Esophagus (tissue), 2 donors: ENCODE data around the gene ATXN1. TPM values are rescaled to one million over a fixed set of nuclear protein-coding genes. Genes with fewer than 3 reads are reported as not detected.

ENCODE experiments used
- H3K27ac ChIP-seq, 2 donors: one replicate each; pipeline ENCODE4 v1.5.1; 2013; ENCODE audit warnings: low read depth in 2 of 2, mild to moderate bottlenecking in 2 of 2, inconsistent platforms in 1 of 2, low read length in 1 of 2, moderate library complexity in 1 of 2
- H3K27me3 ChIP-seq, 2 donors: one replicate each; pipeline ENCODE4 v1.6.1; 2013; ENCODE audit warnings: low read length in 2 of 2, control low read depth in 1 of 2, mild to moderate bottlenecking in 1 of 2; ENCODE audit not compliant: insufficient read depth in 2 of 2, control insufficient read depth in 1 of 2
- H3K36me3 ChIP-seq, 2 donors: one replicate each; pipeline ENCODE4 v1.6.1; 2013; ENCODE audit warnings: low read length in 1 of 2; ENCODE audit not compliant: control insufficient read depth in 2 of 2, insufficient read depth in 2 of 2
- H3K4me1 ChIP-seq, 2 donors: one replicate each; pipeline ENCODE4 v1.6.1; 2013; ENCODE audit warnings: low read length in 1 of 2; ENCODE audit not compliant: control insufficient read depth in 2 of 2, insufficient read depth in 2 of 2
- H3K4me3 ChIP-seq, 2 donors: one replicate each; pipeline ENCODE4 v1.5.1; 2013; ENCODE audit warnings: low read length in 2 of 2, mild to moderate bottlenecking in 2 of 2, low read depth in 1 of 2, moderate library complexity in 1 of 2
- H3K9me3 ChIP-seq, 2 donors: one replicate each; pipeline ENCODE4 v1.6.1; 2013; ENCODE audit warnings: mild to moderate bottlenecking in 2 of 2, low read depth in 1 of 2, low read length in 1 of 2, moderate library complexity in 1 of 2; ENCODE audit not compliant: control insufficient read depth in 2 of 2, insufficient read depth in 1 of 2
- WGBS, 2 donors: extraction: QIAGEN DNeasy Blood & Tissue Kit; methylation state at CpG; one replicate each; pipeline ENCODE4 v1.1.7; 2013; 5-methylcytosine and 5-hydroxymethylcytosine counted together
- polyA plus RNA-seq, 2 donors: library from polyadenylated mRNA; stranded (reverse); fragments of 200-250 nt; gene quantifications; one replicate each; pipeline ENCODE4 v1.2.3, GENCODE V29; 2013
- donor health status: healthy with polysubstance abuse.
- donor health status: Bipolar disorder and iron deficiency.

ATXN1 gene
- polyA plus RNA-seq, 2 donors, result 4.3 to 8.8 TPM

DNA sequence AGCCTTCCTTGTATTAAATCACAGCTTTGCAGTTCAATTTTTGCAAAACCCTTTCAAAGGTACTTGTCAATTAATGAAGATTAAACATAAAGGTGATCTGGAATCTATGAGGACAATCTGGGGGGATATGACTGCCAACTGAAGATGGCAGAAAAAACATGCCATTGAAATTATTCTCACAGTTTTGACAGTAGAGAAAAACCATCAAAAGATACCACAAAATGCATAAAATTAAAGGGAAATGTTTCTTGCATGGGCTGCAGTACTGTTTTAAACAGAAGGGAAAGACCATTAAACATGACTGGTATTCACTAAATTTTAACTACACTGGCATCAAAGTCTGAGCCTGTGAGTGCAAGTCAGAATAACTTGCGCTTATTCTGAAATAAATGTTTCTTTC lies 194.2 kb downstream of the ATXN1 start:
- Histone ChIP-seq H3K27me3 (no peaks in the 10 kb centered on the region), H3K9me3 (no peaks in the 10 kb centered on the region), H3K4me3 (no peak overlapping the region), H3K27ac (no peak overlapping the region), H3K36me3 (peaks cover 0 to 3% of the 10 kb centered on the region in 2 donors), H3K4me1 (no peaks in the 10 kb centered on the region)
- 94 to 100% methylated on average over 1 of the region's 1 CpG for WGBS, 2 donors

DNA sequence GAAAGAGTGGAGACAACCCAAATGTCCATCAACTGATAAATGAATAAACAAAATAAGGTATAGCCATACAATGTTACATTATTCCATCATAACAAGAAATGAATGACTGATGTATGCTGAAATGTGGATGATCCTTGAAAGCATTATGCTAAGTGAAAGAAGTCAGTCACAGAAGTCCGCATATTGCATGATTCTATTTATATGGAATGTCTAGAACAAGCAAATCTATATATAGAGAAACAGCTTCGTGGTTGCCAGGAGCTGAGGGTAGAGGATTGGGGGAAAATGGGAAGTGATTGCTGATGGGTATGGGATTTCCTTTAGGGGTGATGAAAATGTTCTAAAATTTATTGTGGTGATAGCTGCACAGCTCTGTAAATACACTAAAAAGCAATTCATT lies 196.8 kb downstream of the ATXN1 start:
- Histone ChIP-seq H3K27me3 (no peaks in the 10 kb centered on the region), H3K27ac (no peak overlapping the region)
- 69 to 72% methylated on average over 2 of the region's 2 CpGs for whole genome bisulfite sequencing, 2 donors

DNA sequence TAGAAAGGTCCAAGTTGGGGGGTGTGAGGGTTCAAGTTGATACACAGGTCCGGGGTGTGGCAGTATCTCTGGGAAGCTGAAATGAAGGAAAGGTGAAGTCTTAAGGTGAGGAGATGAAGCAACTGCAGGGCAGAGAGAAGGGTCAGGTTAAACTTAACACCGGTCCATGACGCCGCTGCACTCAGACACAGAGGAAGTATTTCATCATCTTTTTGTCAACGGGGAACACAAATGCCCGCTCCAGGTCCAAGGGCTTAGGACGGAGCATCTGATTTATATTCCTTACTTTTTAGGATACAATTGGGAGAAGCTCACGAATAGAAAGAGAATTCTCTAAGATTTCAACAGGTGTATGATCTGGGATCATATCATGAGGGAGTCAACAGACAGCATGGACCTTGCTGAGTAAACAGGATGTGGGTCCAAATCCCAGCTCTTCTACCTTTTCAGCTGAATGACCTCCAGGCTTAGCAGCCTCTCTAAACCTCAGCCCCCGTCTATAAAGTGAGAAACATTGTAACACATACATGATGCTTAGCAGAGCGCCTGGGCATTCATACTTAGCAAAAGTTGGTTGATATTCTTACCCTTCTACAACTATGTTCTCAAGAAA lies 197.5 kb downstream of the ATXN1 start:
- H3K9me3 ChIP-seq, result no peaks in the 10 kb centered on the region
- WGBS, 2 donors, result 93 to 95% methylated on average over 10 of the region's 10 CpGs
- H3K36me3 ChIP-seq, result no peaks in the 10 kb centered on the region
- no peak overlapping the region for H3K27ac ChIP-seq
- no peaks in the 10 kb centered on the region for H3K4me1 ChIP-seq
- no peaks in the 10 kb centered on the region for H3K27me3 ChIP-seq
- H3K4me3 ChIP-seq, result no peak overlapping the region

More for the DNA sequence above, 196.8 kb downstream of the ATXN1 start:
- Histone ChIP-seq H3K4me1 (no peaks in the 10 kb centered on the region), H3K9me3 (no peaks in the 10 kb centered on the region), H3K36me3 (no peaks in the 10 kb centered on the region), H3K4me3 (no peak overlapping the region)

DNA sequence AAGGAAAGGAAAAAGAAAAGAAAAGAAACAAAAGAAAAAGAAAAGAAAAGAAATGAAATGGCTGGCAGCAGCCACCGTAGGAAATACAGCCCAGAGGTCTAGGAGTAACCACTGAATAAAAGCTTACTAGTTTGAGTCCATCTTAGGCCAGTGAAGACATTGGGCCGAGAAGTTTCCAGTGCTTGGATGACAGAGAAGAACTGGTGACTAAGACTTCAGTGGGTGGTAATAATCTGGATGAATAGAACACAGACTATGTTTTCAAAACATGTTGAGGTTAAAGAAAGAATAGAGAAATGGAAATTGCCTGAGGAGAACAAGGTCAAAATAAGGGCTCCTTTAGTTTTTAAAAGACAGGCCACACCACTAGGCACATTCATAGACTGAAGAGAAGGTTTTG lies 198.8 kb downstream of the ATXN1 start:
- 55 to 73% methylated on average over 2 of the region's 2 CpGs for WGBS, 2 donors

DNA sequence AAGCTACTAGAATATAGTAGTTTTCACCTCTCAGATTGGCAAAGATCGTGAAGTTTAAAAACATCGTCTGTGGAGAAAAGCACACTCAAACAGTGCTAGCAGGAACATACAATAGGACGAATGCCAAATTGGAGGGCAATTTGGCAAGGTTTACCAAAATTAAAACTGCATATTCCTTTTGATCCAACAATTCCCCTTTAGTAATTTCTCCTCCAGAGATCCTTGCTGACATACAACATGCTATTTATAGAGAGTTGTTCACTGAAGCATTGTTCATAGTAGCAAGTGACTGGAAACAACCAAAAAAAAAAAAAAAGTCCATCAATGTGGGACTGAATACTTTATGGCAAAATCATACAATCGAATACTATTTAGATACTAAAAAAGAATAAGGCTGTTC lies 202.2 kb downstream of the ATXN1 start:
- Histone ChIP-seq H3K27me3 (no peaks in the 10 kb centered on the region), H3K9me3 (no peaks in the 10 kb centered on the region), H3K27ac (no peak overlapping the region), H3K36me3 (no peaks in the 10 kb centered on the region), H3K4me1 (no peaks in the 10 kb centered on the region), H3K4me3 (no peak overlapping the region)
- 47 to 73% methylated on average over 4 of the region's 4 CpGs for WGBS, 2 donors

More for the DNA sequence above, 198.8 kb downstream of the ATXN1 start:
- H3K4me1 ChIP-seq, result no peaks in the 10 kb centered on the region
- H3K27ac ChIP-seq, result no peak overlapping the region
- H3K4me3 ChIP-seq, result no peak overlapping the region
- no peaks in the 10 kb centered on the region for H3K36me3 ChIP-seq
- no peaks in the 10 kb centered on the region for H3K9me3 ChIP-seq
- no peaks in the 10 kb centered on the region for H3K27me3 ChIP-seq

DNA sequence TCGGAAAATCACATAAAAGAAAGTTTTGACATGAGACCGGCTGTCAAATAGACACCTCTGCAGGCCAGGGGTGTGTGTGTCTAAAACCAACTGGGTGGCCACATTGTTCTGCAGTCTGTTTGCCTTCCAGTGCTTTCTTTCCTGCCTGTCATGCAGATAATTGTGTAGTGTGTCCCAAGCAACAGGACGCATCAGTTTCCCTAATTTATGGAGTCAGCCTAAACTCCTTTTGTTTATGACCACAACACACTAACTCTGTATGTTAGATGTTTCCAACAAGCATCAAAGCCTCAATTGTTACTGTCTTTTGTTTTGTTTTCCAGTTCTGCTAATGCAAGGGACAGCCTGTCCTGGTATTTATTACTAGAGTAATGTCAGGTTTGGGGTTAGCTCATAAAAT lies 205.7 kb downstream of the ATXN1 start:
- Histone ChIP-seq H3K27me3 (no peaks in the 10 kb centered on the region), H3K4me3 (no peak overlapping the region), H3K27ac (no peak overlapping the region), H3K36me3 (peaks cover 0 to 2% of the 10 kb centered on the region in 2 donors), H3K9me3 (no peaks in the 10 kb centered on the region), H3K4me1 (no peaks in the 10 kb centered on the region)
- WGBS, 2 donors, result 94 to 98% methylated on average over 3 of the region's 3 CpGs

DNA sequence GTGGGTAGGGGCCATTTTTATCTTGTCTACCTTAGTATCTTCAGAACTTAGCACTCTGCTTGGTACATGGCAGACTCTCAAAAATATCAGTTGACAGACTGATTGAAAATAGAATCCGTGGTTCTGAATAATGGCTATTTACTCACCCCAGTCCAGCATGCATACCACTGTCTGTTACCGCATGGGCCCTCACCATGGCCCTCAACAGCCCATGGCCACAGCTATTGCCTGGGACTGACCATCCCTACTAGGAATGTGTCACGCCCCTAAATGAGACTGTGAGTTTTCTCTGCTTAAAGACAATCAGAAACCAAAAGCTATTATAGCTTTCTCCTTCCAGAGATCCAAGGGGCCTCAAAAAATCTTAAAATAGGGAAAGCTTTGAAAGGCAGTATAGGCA lies 207.7 kb downstream of the ATXN1 start:
- peaks cover 0 to 2% of the 10 kb centered on the region in 2 donors for H3K36me3 ChIP-seq
- H3K4me1 ChIP-seq, result no peaks in the 10 kb centered on the region
- H3K27me3 ChIP-seq, result no peaks in the 10 kb centered on the region
- no peak overlapping the region for H3K27ac ChIP-seq
- 97 to 98% methylated on average over 3 of the region's 3 CpGs for WGBS, 2 donors
- H3K4me3 ChIP-seq, result no peak overlapping the region
- no peaks in the 10 kb centered on the region for H3K9me3 ChIP-seq

DNA sequence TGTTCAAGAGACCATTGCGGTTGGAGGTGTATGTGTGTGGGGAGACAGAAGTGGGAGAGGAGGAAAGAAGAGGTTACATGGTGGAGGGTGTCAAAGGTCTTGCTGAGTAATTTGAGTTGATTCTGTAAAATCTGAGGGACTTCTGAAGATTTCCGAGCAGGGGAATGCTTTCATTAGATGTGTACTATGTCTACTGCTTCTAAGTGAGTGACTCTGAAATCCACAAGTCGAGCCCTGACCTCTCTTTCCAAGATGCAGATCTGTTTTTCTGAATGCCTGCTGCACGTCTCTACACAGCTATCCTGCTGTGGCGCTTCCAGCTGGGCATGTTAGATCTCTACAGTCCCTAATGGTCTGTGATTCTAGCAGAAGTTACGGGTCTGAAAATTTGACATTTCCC lies 209.8 kb downstream of the ATXN1 start:
- 90 to 93% methylated on average over 6 of the region's 6 CpGs for WGBS, 2 donors
- no peaks in the 10 kb centered on the region for H3K9me3 ChIP-seq
- no peak overlapping the region for H3K27ac ChIP-seq
- H3K4me1 ChIP-seq, result no peaks in the 10 kb centered on the region
- no peak overlapping the region for H3K4me3 ChIP-seq
- H3K27me3 ChIP-seq, result no peaks in the 10 kb centered on the region
- H3K36me3 ChIP-seq, result peaks cover 0 to 2% of the 10 kb centered on the region in 2 donors

DNA sequence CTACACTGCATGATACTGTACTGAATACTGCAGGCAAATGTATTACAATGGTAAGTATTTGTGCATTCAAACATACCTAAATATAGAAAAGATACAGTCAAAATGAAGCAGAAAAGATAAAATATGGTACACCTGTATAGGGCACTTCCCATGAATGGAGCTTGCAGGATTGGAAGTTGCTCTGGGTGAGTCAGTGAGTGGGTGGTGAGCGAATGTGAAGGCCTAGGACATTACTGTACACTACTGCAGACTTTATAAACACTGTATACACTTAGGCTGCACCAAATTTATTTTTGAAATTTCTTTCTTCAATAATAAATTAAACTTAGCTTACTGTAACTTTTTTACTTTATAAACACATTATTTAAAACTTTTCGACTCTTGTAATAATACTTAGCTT lies 213.1 kb downstream of the ATXN1 start:
- H3K4me1 ChIP-seq, result no peaks in the 10 kb centered on the region
- no peak overlapping the region for H3K27ac ChIP-seq
- H3K36me3 ChIP-seq, result peaks cover 0 to 2% of the 10 kb centered on the region in 2 donors
- H3K27me3 ChIP-seq, result no peaks in the 10 kb centered on the region
- 91 to 93% methylated on average over 2 of the region's 2 CpGs for WGBS, 2 donors
- no peak overlapping the region for H3K4me3 ChIP-seq
- H3K9me3 ChIP-seq, result no peaks in the 10 kb centered on the region

DNA sequence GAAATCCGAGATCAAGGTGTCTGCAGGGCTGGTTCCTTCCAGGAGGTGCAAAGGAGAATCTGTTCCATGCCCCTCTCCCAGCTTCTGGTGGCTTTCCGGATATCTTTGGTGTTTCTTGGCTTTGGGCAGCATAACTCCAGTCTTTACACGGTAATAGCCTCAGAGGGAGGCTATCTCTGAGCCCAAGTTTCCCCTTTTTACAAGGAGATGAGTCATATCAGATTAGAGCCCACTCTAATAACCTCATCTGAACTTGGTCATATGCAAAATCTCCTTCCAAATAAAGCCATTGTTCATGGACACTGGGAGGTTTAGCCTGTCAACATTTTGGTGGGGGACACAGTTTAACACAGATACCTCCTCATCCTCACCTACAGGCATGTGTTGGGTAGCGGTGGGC lies 213.7 kb downstream of the ATXN1 start:
- Histone ChIP-seq H3K27ac (no peak overlapping the region), H3K36me3 (peaks cover 0 to 2% of the 10 kb centered on the region in 2 donors), H3K27me3 (no peaks in the 10 kb centered on the region), H3K4me1 (no peaks in the 10 kb centered on the region), H3K9me3 (no peaks in the 10 kb centered on the region), H3K4me3 (no peak overlapping the region)
- 93 to 96% methylated on average over 4 of the region's 4 CpGs for WGBS, 2 donors
